Mesendoderm (in vitro differentiated cells): Measurements from ENCODE around the gene RBMS1.

Experiments used
- DNase-seq: peaks from one replicate; pipeline ENCODE4 v3.0.0; 2013
- H2AK5ac ChIP-seq: 2 replicates; pipeline ENCODE4 v1.6.1; 2013; ENCODE audit warnings: low read length, inconsistent platforms
- H2BK120ac ChIP-seq: 2 replicates; pipeline ENCODE4 v1.6.1; 2013; ENCODE audit warnings: low read depth, mild to moderate bottlenecking, low read length, moderate library complexity, mixed read lengths
- H2BK15ac ChIP-seq: replicated peaks from 2 replicates; pipeline ENCODE4 v1.6.1; 2013; ENCODE audit warnings: low read depth, mild to moderate bottlenecking, moderate library complexity
- H2BK5ac ChIP-seq: 2 replicates; pipeline ENCODE4 v1.6.1; 2013; ENCODE audit warnings: low read length, inconsistent platforms
- H3K18ac ChIP-seq: 2 replicates; pipeline ENCODE4 v1.6.1; 2013; ENCODE audit warnings: mild to moderate bottlenecking, low read length, mixed read lengths
- H3K23ac ChIP-seq: one replicate; pipeline ENCODE4 v1.6.1; 2013; ENCODE audit warnings: low read length
- H3K27ac ChIP-seq: 2 replicates; pipeline ENCODE4 v1.5.1; 2013; ENCODE audit warnings: low read depth, mild to moderate bottlenecking, inconsistent platforms, low read length, moderate library complexity
- H3K27me3 ChIP-seq: 2 replicates; pipeline ENCODE4 v1.6.1; 2013; ENCODE audit warnings: low read length, control low read depth, mild to moderate bottlenecking, inconsistent platforms; ENCODE audit not compliant: insufficient read depth, poor library complexity
- H3K36me3 ChIP-seq: 2 replicates; pipeline ENCODE4 v1.6.1; 2013; ENCODE audit warnings: low read length, inconsistent platforms; ENCODE audit not compliant: control insufficient read depth, insufficient read depth
- H3K4ac ChIP-seq: one replicate; pipeline ENCODE4 v1.6.1; 2013; ENCODE audit warnings: low read depth, mild to moderate bottlenecking, low read length, moderate library complexity
- H3K4me1 ChIP-seq: 2 replicates; pipeline ENCODE4 v1.6.1; 2013; ENCODE audit warnings: low read depth, low read length, inconsistent platforms; ENCODE audit not compliant: control insufficient read depth
- H3K4me2 ChIP-seq: 2 replicates; pipeline ENCODE4 v1.6.1; 2013; ENCODE audit warnings: low read length
- H3K4me3 ChIP-seq: 2 replicates; pipeline ENCODE4 v1.5.1; 2013; ENCODE audit warnings: mild to moderate bottlenecking, low read length
- H3K56ac ChIP-seq: one replicate; pipeline ENCODE4 v1.6.1; 2013; ENCODE audit warnings: low read length
- H3K79me1 ChIP-seq: 2 replicates; pipeline ENCODE4 v1.6.1; 2013; ENCODE audit warnings: low read length, inconsistent platforms
- H3K79me2 ChIP-seq: 2 replicates; pipeline ENCODE4 v1.6.1; 2013; ENCODE audit warnings: mild to moderate bottlenecking, low read length; ENCODE audit not compliant: control insufficient read depth, insufficient read depth
- H3K9ac ChIP-seq: 2 replicates; pipeline ENCODE4 v1.6.1; 2013; ENCODE audit warnings: low read length, inconsistent platforms
- H4K5ac ChIP-seq: one replicate; pipeline ENCODE4 v1.6.1; 2013; ENCODE audit warnings: low read length
- H4K8ac ChIP-seq: one replicate; pipeline ENCODE4 v1.6.1; 2013; ENCODE audit warnings: low read depth, mild to moderate bottlenecking, control low read depth, low read length, moderate library complexity
- WGBS: extraction: QIAGEN DNeasy Blood & Tissue Kit; methylation state at CpG from one replicate; pipeline ENCODE4 v1.1.7; 2013; ENCODE audit warnings: low lambda C conversion rate, missing lambda C conversion rate; ENCODE audit not compliant: insufficient coverage; ENCODE audit errors: extremely low coverage; 5-methylcytosine and 5-hydroxymethylcytosine counted together

Gene RBMS1

GRCh38 chr2:160411955-160412354 lies 81.7 kb downstream of the RBMS1 start:
- no peak for DNase-seq
- Histone ChIP-seq H3K4me1 (no peaks in the 10 kb centered on the region), H3K18ac (no peak overlapping the region), H3K79me2 (peaks cover 4% of the 10 kb centered on the region), H3K23ac (no peak overlapping the region), H3K79me1 (peaks cover 6% of the 10 kb centered on the region), H4K5ac (no peak overlapping the region), H2AK5ac (no peak overlapping the region), H3K4me2 (no peak overlapping the region), H3K27ac (no peak overlapping the region), H3K36me3 (no peaks in the 10 kb centered on the region), H2BK120ac (no peak overlapping the region), H3K4ac (no peak overlapping the region), H3K27me3 (peaks cover 3% of the 10 kb centered on the region), H4K8ac (no peak overlapping the region), H3K56ac (no peak overlapping the region), H2BK15ac (no peak overlapping the region), H3K4me3 (no peak overlapping the region), H3K9ac (no peak overlapping the region), H2BK5ac (no peak overlapping the region)
- WGBS: no CpG with 5 or more reads among the region's 2 CpGs

- H2BK15ac ChIP-seq: no peak overlapping the region
- H3K4me3 ChIP-seq: no peak overlapping the region
- no peak overlapping the region for H2BK5ac ChIP-seq
- DNase-seq: no peak
- no peak overlapping the region for H3K9ac ChIP-seq
- no peak overlapping the region for H3K27ac ChIP-seq
- H3K79me2 ChIP-seq: peaks cover 10% of the 10 kb centered on the region
- H3K79me1 ChIP-seq: peaks cover 6% of the 10 kb centered on the region
- no peak overlapping the region for H2AK5ac ChIP-seq
- no peak overlapping the region for H3K4me2 ChIP-seq
- no peak overlapping the region for H3K56ac ChIP-seq
- peaks cover 3% of the 10 kb centered on the region for H3K27me3 ChIP-seq
- no CpG with 5 or more reads among the region's 1 CpG for WGBS
- H3K23ac ChIP-seq: no peak overlapping the region
- no peaks in the 10 kb centered on the region for H3K4me1 ChIP-seq
- no peak overlapping the region for H2BK120ac ChIP-seq
- H3K4ac ChIP-seq: no peak overlapping the region
- no peak overlapping the region for H4K8ac ChIP-seq
- H3K36me3 ChIP-seq: no peaks in the 10 kb centered on the region
- no peak overlapping the region for H3K18ac ChIP-seq
- H4K5ac ChIP-seq: no peak overlapping the region
These were observed 82.4 kb downstream of the RBMS1 start for GRCh38 chr2:160411167-160411566.

DNA sequence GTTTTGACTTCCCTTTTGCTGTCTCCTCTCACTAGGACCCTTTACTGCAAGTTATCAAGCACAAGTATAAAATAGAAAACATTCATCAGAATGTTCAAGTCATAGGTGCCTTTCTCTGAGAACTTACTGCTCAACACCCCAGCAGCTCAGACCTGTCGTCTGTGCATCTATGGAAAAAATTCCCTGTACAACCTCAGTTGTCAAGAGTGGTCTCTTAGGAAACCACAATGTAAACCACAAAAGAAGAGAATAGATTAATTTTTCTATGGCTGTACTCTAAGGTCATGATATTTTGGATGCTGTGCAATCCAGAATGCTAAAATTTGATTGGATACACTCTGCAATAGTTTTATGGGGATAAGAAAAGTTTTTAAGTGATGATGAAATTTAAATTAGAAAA lies 84.1 kb downstream of the RBMS1 start:
- Histone ChIP-seq H3K36me3 (no peaks in the 10 kb centered on the region), H2AK5ac (no peak overlapping the region), H2BK5ac (no peak overlapping the region), H3K27me3 (peaks cover 3% of the 10 kb centered on the region), H3K4me1 (peaks cover 5% of the 10 kb centered on the region), H3K4me2 (no peak overlapping the region), H3K56ac (no peak overlapping the region), H4K8ac (no peak overlapping the region), H3K4ac (no peak overlapping the region), H3K4me3 (no peak overlapping the region), H3K18ac (no peak overlapping the region), H3K27ac (no peak overlapping the region), H2BK120ac (no peak overlapping the region), H3K23ac (no peak overlapping the region), H2BK15ac (no peak overlapping the region), H3K79me1 (peaks cover 7% of the 10 kb centered on the region), H3K9ac (no peak overlapping the region), H4K5ac (no peak overlapping the region), H3K79me2 (peaks cover 25% of the 10 kb centered on the region)
- no CpG with 5 or more reads among the region's 1 CpG for WGBS
- no peak for DNase-seq

DNA sequence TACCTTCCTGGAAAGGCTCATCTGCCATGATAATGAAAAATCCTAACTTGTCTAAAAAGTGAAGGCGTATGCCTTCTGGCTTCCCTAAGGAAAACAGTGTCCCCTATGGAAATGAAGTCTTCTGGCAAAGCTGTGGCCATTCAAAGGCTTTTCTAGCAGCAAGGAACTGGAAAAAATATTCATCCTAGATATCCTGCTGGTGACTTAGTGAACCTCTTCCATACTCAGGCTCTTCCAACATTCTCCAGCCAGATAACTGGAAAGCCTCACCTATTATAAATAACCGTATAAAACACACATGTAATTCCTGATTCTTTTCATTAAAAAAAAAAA lies 84.7 kb downstream of the RBMS1 start:
- H2AK5ac ChIP-seq: no peak overlapping the region
- no peak overlapping the region for H3K4me3 ChIP-seq
- H4K8ac ChIP-seq: peak overlapping the region; percentile 15
- DNase-seq: peak; percentile 62
- H4K5ac ChIP-seq: no peak overlapping the region
- peaks cover 29% of the 10 kb centered on the region for H3K79me2 ChIP-seq
- H3K79me1 ChIP-seq: peaks cover 8% of the 10 kb centered on the region
- 100% methylated on average over 1 of the region's 2 CpGs for WGBS
- peak overlapping the region; percentile 66 for H3K56ac ChIP-seq
- no peak overlapping the region for H3K4me2 ChIP-seq
- H3K18ac ChIP-seq: peak overlapping the region; percentile 99
- H3K4ac ChIP-seq: no peak overlapping the region
- no peak overlapping the region for H2BK15ac ChIP-seq
- H3K23ac ChIP-seq: no peak overlapping the region
- H2BK120ac ChIP-seq: no peak overlapping the region
- peaks cover 3% of the 10 kb centered on the region for H3K27me3 ChIP-seq
- peaks cover 6% of the 10 kb centered on the region for H3K4me1 ChIP-seq
- no peaks in the 10 kb centered on the region for H3K36me3 ChIP-seq
- peak overlapping the region; percentile 69 for H3K27ac ChIP-seq
- no peak overlapping the region for H2BK5ac ChIP-seq
- H3K9ac ChIP-seq: peak overlapping the region; percentile 60

- peak overlapping the region; percentile 78 for H3K56ac ChIP-seq
- no peaks in the 10 kb centered on the region for H3K36me3 ChIP-seq
- peaks cover 8% of the 10 kb centered on the region for H3K4me1 ChIP-seq
- peak overlapping the region; percentile 18 for H3K4ac ChIP-seq
- H3K27me3 ChIP-seq: peaks cover 3% of the 10 kb centered on the region
- peak overlapping the region; percentile 69 for H3K27ac ChIP-seq
- H2BK120ac ChIP-seq: no peak overlapping the region
- H4K5ac ChIP-seq: no peak overlapping the region
- H3K18ac ChIP-seq: peak overlapping the region; percentile 99
- no peak overlapping the region for H2BK15ac ChIP-seq
- peak overlapping the region; percentile 60 for H3K9ac ChIP-seq
- no peak overlapping the region for H2BK5ac ChIP-seq
- peak overlapping the region; percentile 15 for H4K8ac ChIP-seq
- peak overlapping the region; percentile 35 for H3K23ac ChIP-seq
- H3K4me2 ChIP-seq: peak overlapping the region; percentile 41
- peak; percentile 73 for DNase-seq
- peak overlapping the region; percentile 27 for H3K4me3 ChIP-seq
- H3K79me1 ChIP-seq: peaks cover 8% of the 10 kb centered on the region
- peaks cover 34% of the 10 kb centered on the region for H3K79me2 ChIP-seq
- no peak overlapping the region for H2AK5ac ChIP-seq
- no CpG with 5 or more reads among the region's 34 CpGs for WGBS
These were observed 85.2 kb downstream of the RBMS1 start for GRCh38 chr2:160408173-160408958.
